Dedifferentiated amniotic fluid mesenchymal stem cell (primary cell): ENCODE results near the gene MARCHF9.
"Not testable (repeated sequence)": the region's sequence is repeated elsewhere in the genome, so short reads cannot be mapped to it uniquely, and the experiment has no call there.

Source experiments
- DNase-seq: peaks from one replicate; pipeline ENCODE4 v3.0.0-alpha.2; 2016; ENCODE audit errors: extremely low spot score

The MARCHF9 gene

GRCh38 chr12:57754411-57755193 lies at the start of gene MARCHF9:
MARCHF9 (plus strand) TSS chr12:57755103; CDS start chr12:57755529, 426 bp downstream.
- DNase-seq: no peak

- DNase-seq: no peak
These were observed 47.7 kb upstream of the MARCHF9 start for GRCh38 chr12:57707250-57707649.

GRCh38 chr12:57708296-57708695 lies 46.6 kb upstream of the MARCHF9 start:
- DNase-seq: no peak

GRCh38 chr12:57712701-57713100 lies 42.2 kb upstream of the MARCHF9 start:
- DNase-seq: no peak

- DNase-seq: no peak
These were observed 41.7 kb upstream of the MARCHF9 start for GRCh38 chr12:57713209-57713608.

GRCh38 chr12:57715036-57715748 lies 39.7 kb upstream of the MARCHF9 start:
- not testable (repeated sequence) for DNase-seq

GRCh38 chr12:57715786-57716185 lies 39.1 kb upstream of the MARCHF9 start:
- DNase-seq: no peak

- DNase-seq: no peak
These were observed 38.6 kb upstream of the MARCHF9 start for GRCh38 chr12:57716305-57716704.

- DNase-seq: no peak
These were observed 37.8 kb upstream of the MARCHF9 start for GRCh38 chr12:57717131-57717530.

- DNase-seq: no peak
These were observed 36.9 kb upstream of the MARCHF9 start for GRCh38 chr12:57717846-57718640.

GRCh38 chr12:57718641-57719528 lies 36.0 kb upstream of the MARCHF9 start:
- no peak for DNase-seq

- no peak for DNase-seq
These were observed 34.9 kb upstream of the MARCHF9 start for GRCh38 chr12:57719777-57720605.

GRCh38 chr12:57720606-57721595 lies 34.0 kb upstream of the MARCHF9 start:
- no peak for DNase-seq

GRCh38 chr12:57721846-57722608 lies 32.9 kb upstream of the MARCHF9 start:
- DNase-seq: not testable (repeated sequence)

- DNase-seq: no peak
These were observed 31.9 kb upstream of the MARCHF9 start for GRCh38 chr12:57722716-57723629.

GRCh38 chr12:57723630-57723962 lies 31.3 kb upstream of the MARCHF9 start:
- DNase-seq: no peak
